Limb (tissue), 2 donors: Measurements from ENCODE around the gene CRYBA2.

Experiments used
- DNase-seq, 2 donors: peaks; one replicate each; pipeline ENCODE4 v3.0.0-alpha.2; 2016; ENCODE audit errors: extremely low spot score in 2 of 2

CRYBA2 gene

GRCh38 chr2:219023045-219023605 is 29.9 kb upstream of the CRYBA2 start:
- DNase-seq, result no peak

- DNase-seq, result no peak
Measured at GRCh38 chr2:219022616-219023015, 29.4 kb upstream of the CRYBA2 start.

- no peak for DNase-seq
Measured at GRCh38 chr2:219022041-219022440, 28.8 kb upstream of the CRYBA2 start.

- DNase-seq, result no peak
Measured at GRCh38 chr2:219021591-219021990, 28.4 kb upstream of the CRYBA2 start.

GRCh38 chr2:219020604-219021365 is 27.6 kb upstream of the CRYBA2 start:
- no peak for DNase-seq

- no peak for DNase-seq
Measured at GRCh38 chr2:219019436-219019835, 26.2 kb upstream of the CRYBA2 start.

- DNase-seq, result no peak
Measured at GRCh38 chr2:219018726-219019125, 25.5 kb upstream of the CRYBA2 start.

- no peak for DNase-seq
Measured at GRCh38 chr2:219018286-219018685, 25.1 kb upstream of the CRYBA2 start.

GRCh38 chr2:219017201-219017931 is 24.1 kb upstream of the CRYBA2 start:
- peak in 1 of 2 donors; percentile 5 for DNase-seq

GRCh38 chr2:219016721-219017120 is 23.5 kb upstream of the CRYBA2 start:
- no peak for DNase-seq

- no peak for DNase-seq
Measured at GRCh38 chr2:219010873-219011272, 17.7 kb upstream of the CRYBA2 start.

GRCh38 chr2:219010162-219010756 is 17.0 kb upstream of the CRYBA2 start:
- no peak for DNase-seq

GRCh38 chr2:219009294-219009693 is 16.1 kb upstream of the CRYBA2 start:
- DNase-seq, result no peak

GRCh38 chr2:219003979-219004378 is 10.8 kb upstream of the CRYBA2 start:
- no peak for DNase-seq

- peak in 1 of 2 donors; percentile 59 for DNase-seq
Measured at GRCh38 chr2:219003267-219003634, 10.0 kb upstream of the CRYBA2 start.

GRCh38 chr2:219002395-219003266 is 9.4 kb upstream of the CRYBA2 start:
- DNase-seq, result no peak

GRCh38 chr2:219001577-219002394 is 8.6 kb upstream of the CRYBA2 start:
- DNase-seq, result no peak

- no peak for DNase-seq
Measured at GRCh38 chr2:219001100-219001576, 7.9 kb upstream of the CRYBA2 start.

- no peak for DNase-seq
Measured at GRCh38 chr2:219000569-219000960, 7.3 kb upstream of the CRYBA2 start.

- no peak for DNase-seq
Measured at GRCh38 chr2:218999881-219000568, 6.8 kb upstream of the CRYBA2 start.
